ENCODE measurements around the gene BACE2.

DNA sequence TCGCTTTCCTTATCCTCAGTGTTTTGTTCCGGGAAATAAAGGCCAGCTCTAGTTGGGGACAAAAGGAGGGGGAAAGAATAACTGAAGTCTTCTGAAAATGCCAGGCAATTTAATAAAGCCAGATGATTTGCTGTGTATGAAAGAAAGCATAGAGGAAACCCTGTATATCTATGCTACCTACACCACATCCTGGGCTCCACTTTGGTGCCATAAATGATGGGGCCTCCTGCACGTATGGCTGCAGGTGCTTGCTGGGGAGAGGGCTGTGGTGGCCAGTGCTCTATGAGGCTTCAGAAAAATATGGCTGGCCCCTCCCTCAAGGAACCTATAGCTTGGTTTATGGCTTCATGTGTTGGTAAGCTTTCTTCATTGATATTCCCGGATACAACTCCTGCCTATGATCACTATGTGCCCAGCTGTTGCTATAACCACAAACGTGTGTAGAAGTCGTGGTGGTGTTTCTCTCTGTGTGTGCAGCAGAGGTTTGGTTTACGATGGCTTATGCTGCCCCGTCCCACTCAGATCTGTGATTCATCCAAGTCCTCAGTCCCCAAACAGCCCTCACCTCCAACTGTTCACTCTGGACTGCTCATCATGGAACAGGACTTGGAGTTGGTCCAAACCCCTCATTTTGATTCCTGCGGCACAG, 59.5 kb downstream of the BACE2 start:
- no peak for TF ChIP-seq CTCF (IDR thresholded peaks at IDR 0.05)
- no peak for TF ChIP-seq ZFX (IDR thresholded peaks at IDR 0.05; ENCODE audit: borderline replicate concordance)

Data from 22Rv1 (cell line).